ENCODE measurements around the gene JUNB. TPM values are rescaled to one million over a fixed set of nuclear protein-coding genes. Genes with fewer than 3 reads are reported as not detected.

The JUNB gene
- total and polyA plus RNA-seq, 10 of the 15 experiments (the other 5 are each of a cell fraction or from before 2014, with no cell fraction given): 0.55 to 144 (median 68.3) TPM

DNA sequence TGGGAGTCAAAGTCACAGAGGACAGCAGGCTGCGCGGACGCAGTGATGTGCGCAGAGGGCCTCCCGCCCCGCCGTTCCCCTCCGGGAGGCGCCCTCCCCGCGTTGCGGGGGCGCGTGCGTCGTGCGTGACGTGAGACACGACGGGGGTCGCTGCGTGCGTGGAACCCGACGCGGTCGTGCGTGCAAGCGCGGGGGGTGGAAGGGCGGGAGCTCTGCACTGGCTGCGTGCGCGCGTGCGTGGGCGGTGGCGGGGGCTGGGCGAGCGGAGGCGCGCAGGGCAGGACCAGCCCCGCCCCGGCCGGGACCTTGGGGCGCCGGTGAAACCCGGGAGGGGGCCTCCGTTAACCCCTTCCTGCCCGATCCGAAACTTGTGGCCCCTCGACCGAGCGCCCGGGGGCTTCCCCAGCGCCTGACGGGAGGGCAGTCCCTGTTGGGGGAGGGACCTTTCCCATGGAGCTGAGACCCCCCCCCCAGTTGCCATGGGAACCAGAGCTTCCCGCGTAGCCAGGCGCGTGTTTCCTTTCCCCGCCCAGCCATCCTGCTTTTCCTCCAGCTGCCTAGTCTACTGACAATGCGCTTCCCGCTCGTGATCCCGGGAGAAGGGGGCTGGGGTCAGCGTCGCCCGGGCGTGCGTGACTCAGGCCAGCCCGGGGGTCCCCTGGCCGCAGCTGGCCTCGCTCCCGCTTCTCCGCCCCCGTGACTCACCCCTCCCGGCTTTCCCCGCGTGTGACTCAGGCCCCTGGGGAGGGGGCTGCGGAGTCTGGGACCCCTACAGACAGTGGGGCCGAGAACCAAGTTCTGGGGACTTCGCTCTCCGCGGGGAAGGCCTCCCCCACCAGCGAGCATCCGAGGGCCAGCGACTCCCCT is 8.6 kb upstream of the JUNB start (continued):
- TF ChIP-seq PKNOX1 (IDR thresholded peaks at IDR 0.05) (peak; percentile 5; the same call in 1 of the 2 replicates), TAF1 (IDR thresholded peaks at IDR 0.05; ENCODE audit: borderline replicate concordance, low read depth, low read length) (no peak; the same call in 1 of the 2 replicates), CREB1 (IDR thresholded peaks at IDR 0.05; ENCODE audit: low read depth) (no peak), BCL11A (IDR thresholded peaks at IDR 0.05; ENCODE audit: low read depth, low read length) (peak; percentile 14; the same call in 1 of the 2 replicates), BCL3 (IDR thresholded peaks at IDR 0.05; ENCODE audit: borderline replicate concordance, insufficient read depth, low read depth, low read length, poor library complexity, severe bottlenecking) (peak; percentile 94), CREM (IDR thresholded peaks at IDR 0.05; ENCODE audit: low read depth) (peak; percentile 68), SMARCA5 (IDR thresholded peaks at IDR 0.05) (0 out of 2 replicates have a peak, but pooled peaks have one; percentile 19), TCF12 (IDR thresholded peaks at IDR 0.05; ENCODE audit: low read depth, low read length) (peak; percentile 65; the same call in 1 of the 2 replicates), ZNF24 (IDR thresholded peaks at IDR 0.05) (peak; percentile 56; the same call in 1 of the 2 replicates), BRCA1 (IDR thresholded peaks at IDR 0.05; ENCODE audit: low read depth, low read length) (no peak), BMI1 (IDR thresholded peaks at IDR 0.05; ENCODE audit: borderline replicate concordance) (peak; percentile 97), KAT2A (conservative IDR thresholded peaks at IDR 0.05; ENCODE audit: control insufficient read depth, low read depth, low read length) (no peak), MTA3 (IDR thresholded peaks at IDR 0.05; ENCODE audit: borderline replicate concordance, low read length) (no peak), TBL1XR1 (IDR thresholded peaks at IDR 0.05; ENCODE audit: low read depth, low read length) (peak; percentile 95), FOXK2 (IDR thresholded peaks at IDR 0.05) (no peak), NRF1 (conservative IDR thresholded peaks at IDR 0.05; ENCODE audit: low read depth, low read length) (no peak; the same call in none of the 2 replicates), ZNF687 (IDR thresholded peaks at IDR 0.05) (peak; percentile 97)
- TF ChIP-seq, protein P1, sequence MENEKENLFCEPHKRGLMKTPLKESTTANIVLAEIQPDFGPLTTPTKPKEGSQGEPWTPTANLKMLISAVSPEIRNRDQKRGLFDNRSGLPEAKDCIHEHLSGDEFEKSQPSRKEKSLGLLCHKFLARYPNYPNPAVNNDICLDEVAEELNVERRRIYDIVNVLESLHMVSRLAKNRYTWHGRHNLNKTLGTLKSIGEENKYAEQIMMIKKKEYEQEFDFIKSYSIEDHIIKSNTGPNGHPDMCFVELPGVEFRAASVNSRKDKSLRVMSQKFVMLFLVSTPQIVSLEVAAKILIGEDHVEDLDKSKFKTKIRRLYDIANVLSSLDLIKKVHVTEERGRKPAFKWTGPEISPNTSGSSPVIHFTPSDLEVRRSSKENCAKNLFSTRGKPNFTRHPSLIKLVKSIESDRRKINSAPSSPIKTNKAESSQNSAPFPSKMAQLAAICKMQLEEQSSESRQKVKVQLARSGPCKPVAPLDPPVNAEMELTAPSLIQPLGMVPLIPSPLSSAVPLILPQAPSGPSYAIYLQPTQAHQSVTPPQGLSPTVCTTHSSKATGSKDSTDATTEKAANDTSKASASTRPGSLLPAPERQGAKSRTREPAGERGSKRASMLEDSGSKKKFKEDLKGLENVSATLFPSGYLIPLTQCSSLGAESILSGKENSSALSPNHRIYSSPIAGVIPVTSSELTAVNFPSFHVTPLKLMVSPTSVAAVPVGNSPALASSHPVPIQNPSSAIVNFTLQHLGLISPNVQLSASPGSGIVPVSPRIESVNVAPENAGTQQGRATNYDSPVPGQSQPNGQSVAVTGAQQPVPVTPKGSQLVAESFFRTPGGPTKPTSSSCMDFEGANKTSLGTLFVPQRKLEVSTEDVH (IDR thresholded peaks at IDR 0.05; ENCODE audit: low read depth, partially characterized antibody): no peak

Data from GM12878 (cell line).